ENCODE results near the gene ADCK1. TPM values are rescaled to one million over a fixed set of nuclear protein-coding genes. Genes with fewer than 3 reads are reported as not detected.
"Not testable (repeated sequence)": the region's sequence is repeated elsewhere in the genome, so short reads cannot be mapped to it uniquely, and the experiment has no call there.

ADCK1 gene
- polyA plus RNA-seq, 3 donors: 3.7 to 33.0 (median 5.4) TPM

DNA sequence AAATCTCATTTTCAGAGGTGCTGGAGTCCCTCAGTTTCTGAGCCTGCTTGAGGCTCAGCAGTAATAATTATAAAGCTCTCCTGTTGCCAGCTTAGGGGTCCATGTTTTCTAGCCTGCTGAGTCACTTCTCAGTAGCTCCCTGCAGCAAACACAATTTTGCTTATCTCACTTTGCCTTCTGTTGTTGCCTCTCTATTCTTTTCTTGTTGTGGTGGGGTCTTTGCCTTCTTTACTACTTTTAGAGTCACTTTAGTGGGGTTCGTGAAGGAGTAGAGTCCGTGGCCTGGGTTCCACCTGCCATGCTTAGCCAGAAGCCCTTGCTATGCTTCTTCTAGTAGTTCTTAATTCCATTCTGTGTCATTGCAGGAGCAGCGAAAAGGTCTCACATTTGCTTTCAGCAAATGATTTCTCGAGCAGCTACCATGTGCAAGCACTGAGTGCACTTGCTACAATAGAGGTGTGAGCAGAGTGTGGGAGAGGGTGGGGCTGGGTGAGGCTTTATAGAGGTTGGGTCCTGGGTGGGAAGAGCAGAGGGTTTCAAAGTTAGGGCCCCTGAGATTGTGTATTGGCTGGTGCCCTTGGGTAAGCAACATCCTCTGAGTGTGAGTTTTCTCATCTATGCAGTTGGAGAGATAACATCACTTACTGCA lies 114.3 kb downstream of the ADCK1 start:
- Histone ChIP-seq H2AFZ (ENCODE audit: insufficient read depth, low read depth, low read length, poor library complexity, severe bottlenecking) (no peak overlapping the region), H3K27ac (ENCODE audit: low read depth in 1 of 2, low read length in 2 of 2) (no peak overlapping the region), H3K79me2 (ENCODE audit: insufficient read depth, low read length) (no peaks in the 10 kb centered on the region), H3K9ac (ENCODE audit: insufficient read depth, low read length, poor library complexity, severe bottlenecking) (no peak overlapping the region), H3K4me3 (replicated peaks in 1 of 3; ENCODE audit: low read depth in 2 of 3, low read length in 3 of 3) (no peak overlapping the region), H3K27me3 (ENCODE audit: control insufficient read depth in 2 of 2, insufficient read depth in 2 of 2, low read length in 2 of 2) (no peaks in the 10 kb centered on the region), H3K4me2 (replicated peaks; ENCODE audit: extremely low read depth, low read length, poor library complexity, severe bottlenecking) (no peak overlapping the region), H3K36me3 (replicated peaks in 1 of 2; ENCODE audit: control insufficient read depth in 1 of 2, insufficient read depth in 2 of 2, low read length in 2 of 2) (no peaks in the 10 kb centered on the region), H3K9me3 (replicated peaks in 1 of 2; ENCODE audit: control insufficient read depth in 1 of 2, insufficient read depth in 1 of 2, low read length in 2 of 2) (no peaks in the 10 kb centered on the region), H4K20me1 (ENCODE audit: insufficient read depth, low read length) (no peaks in the 10 kb centered on the region), H3K4me1 (ENCODE audit: control insufficient read depth in 1 of 2, insufficient read depth in 2 of 2, low read length in 2 of 2) (no peaks in the 10 kb centered on the region)
- H3K27ac Mint-ChIP-seq: no peak overlapping the region
- no peak for DNase-seq
- WGBS (ENCODE audit: insufficient coverage): 72% methylated on average over 2 of the region's 4 CpGs
- peaks cover 0 to 3% (median 0%) of the 10 kb centered on the region in 7 donors for H3K9me3 Mint-ChIP-seq
- H3K27me3 Mint-ChIP-seq (ENCODE audit: low read depth in 3 of 3): no peaks in the 10 kb centered on the region
- H3K4me3 Mint-ChIP-seq: no peak overlapping the region
- H3K36me3 Mint-ChIP-seq: peaks cover 3 to 10% of the 10 kb centered on the region in 2 donors
- TF ChIP-seq, protein P1, sequence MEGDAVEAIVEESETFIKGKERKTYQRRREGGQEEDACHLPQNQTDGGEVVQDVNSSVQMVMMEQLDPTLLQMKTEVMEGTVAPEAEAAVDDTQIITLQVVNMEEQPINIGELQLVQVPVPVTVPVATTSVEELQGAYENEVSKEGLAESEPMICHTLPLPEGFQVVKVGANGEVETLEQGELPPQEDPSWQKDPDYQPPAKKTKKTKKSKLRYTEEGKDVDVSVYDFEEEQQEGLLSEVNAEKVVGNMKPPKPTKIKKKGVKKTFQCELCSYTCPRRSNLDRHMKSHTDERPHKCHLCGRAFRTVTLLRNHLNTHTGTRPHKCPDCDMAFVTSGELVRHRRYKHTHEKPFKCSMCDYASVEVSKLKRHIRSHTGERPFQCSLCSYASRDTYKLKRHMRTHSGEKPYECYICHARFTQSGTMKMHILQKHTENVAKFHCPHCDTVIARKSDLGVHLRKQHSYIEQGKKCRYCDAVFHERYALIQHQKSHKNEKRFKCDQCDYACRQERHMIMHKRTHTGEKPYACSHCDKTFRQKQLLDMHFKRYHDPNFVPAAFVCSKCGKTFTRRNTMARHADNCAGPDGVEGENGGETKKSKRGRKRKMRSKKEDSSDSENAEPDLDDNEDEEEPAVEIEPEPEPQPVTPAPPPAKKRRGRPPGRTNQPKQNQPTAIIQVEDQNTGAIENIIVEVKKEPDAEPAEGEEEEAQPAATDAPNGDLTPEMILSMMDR (IDR thresholded peaks at IDR 0.05): no peak
- H3K4me1 Mint-ChIP-seq: peaks cover 1% of the 10 kb centered on the region
- intact Hi-C loops (cut with micrococcal nuclease): no loop called here

DNA sequence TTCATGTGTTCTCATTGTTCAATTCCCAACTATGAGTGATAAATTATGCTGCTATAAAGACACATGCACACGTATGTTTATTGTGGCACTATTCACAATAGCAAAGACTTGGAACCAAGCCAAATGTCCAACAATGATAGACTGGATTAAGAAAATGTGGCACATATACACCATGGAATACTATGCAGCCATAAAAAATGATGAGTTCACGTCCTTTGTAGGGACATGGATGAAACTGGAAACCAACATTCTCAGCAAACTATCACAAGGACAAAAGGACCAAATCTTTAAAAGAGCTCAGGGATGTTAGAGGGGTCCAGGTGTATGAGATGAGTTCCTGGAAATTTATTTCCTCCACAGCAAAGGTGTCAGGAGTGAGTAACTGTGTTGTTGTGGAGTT lies 115.5 kb downstream of the ADCK1 start:
- H3K4me1 ChIP-seq (ENCODE audit: control insufficient read depth in 1 of 2, insufficient read depth in 2 of 2, low read length in 2 of 2); intact Hi-C loops (cut with micrococcal nuclease); H3K27ac ChIP-seq (ENCODE audit: low read depth in 1 of 2, low read length in 2 of 2); H3K4me3 Mint-ChIP-seq; H3K27me3 Mint-ChIP-seq (ENCODE audit: low read depth in 3 of 3); H3K9me3 ChIP-seq (replicated peaks in 1 of 2; ENCODE audit: control insufficient read depth in 1 of 2, insufficient read depth in 1 of 2, low read length in 2 of 2); H2AFZ ChIP-seq (ENCODE audit: insufficient read depth, low read depth, low read length, poor library complexity, severe bottlenecking); H3K4me2 ChIP-seq (replicated peaks; ENCODE audit: extremely low read depth, low read length, poor library complexity, severe bottlenecking); H3K27ac Mint-ChIP-seq; H3K36me3 ChIP-seq (replicated peaks in 1 of 2; ENCODE audit: control insufficient read depth in 1 of 2, insufficient read depth in 2 of 2, low read length in 2 of 2); H3K9ac ChIP-seq (ENCODE audit: insufficient read depth, low read length, poor library complexity, severe bottlenecking); H3K27me3 ChIP-seq (ENCODE audit: control insufficient read depth in 2 of 2, insufficient read depth in 2 of 2, low read length in 2 of 2); H3K36me3 Mint-ChIP-seq; DNase-seq; H3K4me1 Mint-ChIP-seq; H3K9me3 Mint-ChIP-seq; H4K20me1 ChIP-seq (ENCODE audit: insufficient read depth, low read length); H3K4me3 ChIP-seq (replicated peaks in 1 of 3; ENCODE audit: low read depth in 2 of 3, low read length in 3 of 3); H3K79me2 ChIP-seq (ENCODE audit: insufficient read depth, low read length): not testable (repeated sequence)
- WGBS (ENCODE audit: insufficient coverage): no CpG with 5 or more reads among the region's 2 CpGs
